Ovary (tissue), 3 donors: Measurements from ENCODE around the gene FALEC.

Source experiments
- POLR2A ChIP-seq: fragments of 450-650 bp; IDR thresholded peaks from one replicate; pipeline ENCODE4 v1.6.1; 2017; ENCODE audit warnings: antibody characterized with exemption, mild to moderate bottlenecking, moderate library complexity
- TF ChIP-seq, protein P1 (sequence below), 3 donors: fragments of 450-650 bp in 2 of 3; fragments of 200-600 bp in 1 of 3; IDR thresholded peaks; one replicate each; pipeline versions ENCODE4 v1.5.1 to v1.8.0; 2016 to 2022; ENCODE audit warnings: antibody characterized with exemption in 3 of 3, mild to moderate bottlenecking in 1 of 3
- donor health status: DM: no; HTN: no; CAD: no.

DNA sequence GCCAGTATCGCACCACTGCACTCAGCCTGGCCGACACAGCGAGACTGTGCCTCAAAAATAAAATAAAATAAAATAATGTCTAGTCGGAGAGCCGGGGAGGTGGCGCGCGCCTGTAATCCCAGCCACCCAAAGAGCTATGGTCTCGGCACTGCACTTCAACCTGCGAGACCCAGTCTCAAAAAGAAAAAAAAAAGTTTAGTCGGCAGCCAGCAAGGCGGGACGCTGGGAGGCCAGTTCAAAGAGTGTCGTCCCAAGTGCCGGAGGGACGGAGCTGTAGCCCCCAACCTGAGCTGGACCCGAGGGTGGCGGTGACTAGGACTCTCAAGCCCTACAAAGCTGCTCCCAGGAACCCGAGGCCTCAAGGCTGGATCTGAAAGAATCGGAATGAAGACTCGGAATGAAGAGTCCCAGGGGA lies 632 bp upstream of the FALEC start:
- TF ChIP-seq, protein P1, sequence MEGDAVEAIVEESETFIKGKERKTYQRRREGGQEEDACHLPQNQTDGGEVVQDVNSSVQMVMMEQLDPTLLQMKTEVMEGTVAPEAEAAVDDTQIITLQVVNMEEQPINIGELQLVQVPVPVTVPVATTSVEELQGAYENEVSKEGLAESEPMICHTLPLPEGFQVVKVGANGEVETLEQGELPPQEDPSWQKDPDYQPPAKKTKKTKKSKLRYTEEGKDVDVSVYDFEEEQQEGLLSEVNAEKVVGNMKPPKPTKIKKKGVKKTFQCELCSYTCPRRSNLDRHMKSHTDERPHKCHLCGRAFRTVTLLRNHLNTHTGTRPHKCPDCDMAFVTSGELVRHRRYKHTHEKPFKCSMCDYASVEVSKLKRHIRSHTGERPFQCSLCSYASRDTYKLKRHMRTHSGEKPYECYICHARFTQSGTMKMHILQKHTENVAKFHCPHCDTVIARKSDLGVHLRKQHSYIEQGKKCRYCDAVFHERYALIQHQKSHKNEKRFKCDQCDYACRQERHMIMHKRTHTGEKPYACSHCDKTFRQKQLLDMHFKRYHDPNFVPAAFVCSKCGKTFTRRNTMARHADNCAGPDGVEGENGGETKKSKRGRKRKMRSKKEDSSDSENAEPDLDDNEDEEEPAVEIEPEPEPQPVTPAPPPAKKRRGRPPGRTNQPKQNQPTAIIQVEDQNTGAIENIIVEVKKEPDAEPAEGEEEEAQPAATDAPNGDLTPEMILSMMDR (IDR thresholded peaks at IDR 0.05), result peak in 1 of 3 donors; percentile 12
- TF ChIP-seq POLR2A, result no peak
